Fibroblast of lung (primary cell): ENCODE data around the gene FYB2. TPM values are rescaled to one million over a fixed set of nuclear protein-coding genes. Genes with fewer than 3 reads are reported as not detected.

ENCODE experiments used
- DNase-seq, 2 donors: peaks; one replicate each; pipeline versions ENCODE4 v3.0.0 to v3.0.0-alpha.2; 2010; ENCODE audit warnings: low read depth in 2 of 2
- H2AFZ ChIP-seq: 2 replicates; pipeline ENCODE4 v1.5.1; 2012; ENCODE audit warnings: low read length, control low read depth, inconsistent platforms
- H3K27ac ChIP-seq: 2 replicates; pipeline ENCODE4 v1.5.1; 2011; ENCODE audit warnings: low read length, control low read depth; ENCODE audit not compliant: insufficient read depth
- H3K27me3 ChIP-seq: 2 replicates; pipeline ENCODE4 v1.5.1; 2011; ENCODE audit warnings: mild to moderate bottlenecking, low read length; ENCODE audit not compliant: control insufficient read depth, insufficient read depth
- H3K36me3 ChIP-seq: 2 replicates; pipeline ENCODE4 v1.5.1; 2011; ENCODE audit warnings: low read length; ENCODE audit not compliant: control insufficient read depth, insufficient read depth
- H3K4me1 ChIP-seq: 2 replicates; pipeline ENCODE4 v1.5.1; 2011; ENCODE audit warnings: low read length; ENCODE audit not compliant: control insufficient read depth, insufficient read depth; ENCODE audit errors: extremely low read depth
- H3K4me2 ChIP-seq: 2 replicates; pipeline ENCODE4 v1.5.1; 2011; ENCODE audit warnings: low read length, control low read depth; ENCODE audit not compliant: insufficient read depth; ENCODE audit errors: extremely low read depth
- H3K4me3 ChIP-seq, 4 experiments: fragments of 200-600 bp in 1 of 4; sonication (generic) in 1 of 4; replicated peaks in 1 of 4; 2 replicates each; pipeline ENCODE4 v1.5.1; 2011 to 2016; ENCODE audit warnings: low read length in 4 of 4, low read depth in 3 of 4, mild to moderate bottlenecking in 3 of 4, control low read depth in 2 of 4, inconsistent platforms in 1 of 4, mixed read lengths in 1 of 4; ENCODE audit not compliant: insufficient read depth in 1 of 4; ENCODE audit errors: control extremely low read depth in 1 of 4
- H3K79me2 ChIP-seq: 2 replicates; pipeline ENCODE4 v1.5.1; 2012; ENCODE audit warnings: mild to moderate bottlenecking, low read length, inconsistent platforms; ENCODE audit not compliant: control insufficient read depth, insufficient read depth
- H3K9ac ChIP-seq: 2 replicates; pipeline ENCODE4 v1.5.1; 2011; ENCODE audit warnings: mild to moderate bottlenecking, low read length, control low read depth; ENCODE audit not compliant: insufficient read depth
- H3K9me3 ChIP-seq: 2 replicates; pipeline ENCODE4 v1.5.1; 2012; ENCODE audit warnings: low read depth, low read length; ENCODE audit not compliant: control insufficient read depth, insufficient read depth
- H4K20me1 ChIP-seq: 2 replicates; pipeline ENCODE4 v1.5.1; 2011; ENCODE audit warnings: low read length; ENCODE audit not compliant: control insufficient read depth, insufficient read depth; ENCODE audit errors: extremely low read depth
- CTCF ChIP-seq, 2 donors: IDR thresholded peaks in 1 of 2; conservative IDR thresholded peaks in 1 of 2; 1 replicate in 1 of 2; 2 replicates in 1 of 2; pipeline ENCODE4 v1.5.1; 2011 to 2012; ENCODE audit warnings: low read length in 2 of 2, control low read depth in 1 of 2, inconsistent platforms in 1 of 2, low read depth in 1 of 2, mild to moderate bottlenecking in 1 of 2
- EZH2 ChIP-seq: IDR thresholded peaks from 2 replicates; pipeline ENCODE4 v1.5.1; 2012; ENCODE audit warnings: low read length, control low read depth, mild to moderate bottlenecking; ENCODE audit errors: missing control alignments
- polyA plus RNA-seq, 2 donors: library from polyadenylated mRNA; depleted of rRNA in 1 of 2; stranded (reverse) in 1 of 2; unstranded in 1 of 2; fragments of >200 nt; gene quantifications; 2 replicates each; pipeline ENCODE4 v1.2.1, GENCODE V29; 2011 to 2012; ENCODE audit warnings: missing spikeins in 1 of 2
- total RNA-seq: library from RNA; depleted of rRNA; stranded (reverse); fragments of >200 nt; gene quantifications from 2 replicates; pipeline ENCODE4 v1.2.1, GENCODE V29; 2014

FYB2 gene
- total and polyA plus RNA-seq, 2 donors (not counting 1 experiment from before 2014, with no cell fraction given): not detected

GRCh38 chr1:56782773-56783172 is 36.4 kb downstream of the FYB2 start:
- no peaks in the 10 kb centered on the region for H3K79me2 ChIP-seq
- no peaks in the 10 kb centered on the region for H3K36me3 ChIP-seq
- no peak overlapping the region for H3K4me3 ChIP-seq
- H3K27ac ChIP-seq: no peak overlapping the region
- peaks cover 6% of the 10 kb centered on the region for H3K27me3 ChIP-seq
- no peak overlapping the region for H3K4me2 ChIP-seq
- no peak overlapping the region for H2AFZ ChIP-seq
- H3K4me1 ChIP-seq: no peaks in the 10 kb centered on the region
- no peak overlapping the region for H3K9ac ChIP-seq
- H3K9me3 ChIP-seq: no peaks in the 10 kb centered on the region
- H4K20me1 ChIP-seq: no peaks in the 10 kb centered on the region
- TF ChIP-seq EZH2 (no peak), CTCF (conservative IDR thresholded peaks at IDR 0.05 in 1 of 2, IDR thresholded peaks at IDR 0.05 in 1 of 2; ENCODE audit: low read depth in 1 of 2, low read length in 2 of 2) (no peak)
- no peak for DNase-seq

GRCh38 chr1:56780826-56781225 is 38.4 kb downstream of the FYB2 start:
- H3K9me3 ChIP-seq: no peaks in the 10 kb centered on the region
- no peaks in the 10 kb centered on the region for H3K4me1 ChIP-seq
- H3K4me3 ChIP-seq: no peak overlapping the region
- TF ChIP-seq EZH2 (no peak), CTCF (conservative IDR thresholded peaks at IDR 0.05 in 1 of 2, IDR thresholded peaks at IDR 0.05 in 1 of 2; ENCODE audit: low read depth in 1 of 2, low read length in 2 of 2) (no peak)
- no peak for DNase-seq
- peaks cover 5% of the 10 kb centered on the region for H3K27me3 ChIP-seq
- no peaks in the 10 kb centered on the region for H3K79me2 ChIP-seq
- H3K9ac ChIP-seq: no peak overlapping the region
- no peaks in the 10 kb centered on the region for H4K20me1 ChIP-seq
- no peak overlapping the region for H3K27ac ChIP-seq
- H3K36me3 ChIP-seq: no peaks in the 10 kb centered on the region
- no peak overlapping the region for H2AFZ ChIP-seq
- H3K4me2 ChIP-seq: no peak overlapping the region

- TF ChIP-seq CTCF (conservative IDR thresholded peaks at IDR 0.05 in 1 of 2, IDR thresholded peaks at IDR 0.05 in 1 of 2; ENCODE audit: low read depth in 1 of 2, low read length in 2 of 2) (no peak), EZH2 (no peak)
- no peak overlapping the region for H3K4me2 ChIP-seq
- no peak overlapping the region for H3K27ac ChIP-seq
- no peaks in the 10 kb centered on the region for H3K36me3 ChIP-seq
- H3K9me3 ChIP-seq: no peaks in the 10 kb centered on the region
- no peaks in the 10 kb centered on the region for H3K79me2 ChIP-seq
- H4K20me1 ChIP-seq: no peaks in the 10 kb centered on the region
- no peak for DNase-seq
- peaks cover 2% of the 10 kb centered on the region for H3K27me3 ChIP-seq
- no peaks in the 10 kb centered on the region for H3K4me1 ChIP-seq
- H2AFZ ChIP-seq: no peak overlapping the region
- no peak overlapping the region for H3K9ac ChIP-seq
- no peak overlapping the region for H3K4me3 ChIP-seq
Measured at GRCh38 chr1:56780128-56780750, 39.0 kb downstream of the FYB2 start.
